Hindlimb muscle (tissue), 1 donor: ENCODE data around the gene PCDHB5. TPM values are rescaled to one million over a fixed set of nuclear protein-coding genes. Genes with fewer than 3 reads are reported as not detected.
"Not testable (repeated sequence)": the region's sequence is repeated elsewhere in the genome, so short reads cannot be mapped to it uniquely, and the experiment has no call there.

ENCODE experiments used
- DNase-seq: peaks from one replicate; pipeline ENCODE4 v3.0.0-alpha.2; 2013
- polyA plus RNA-seq: library from polyadenylated mRNA; unstranded; fragments of 120-200 nt; gene quantifications from one replicate; pipeline ENCODE4 v1.2.1, GENCODE V29; 2013; ENCODE audit not compliant: insufficient read length

PCDHB5 gene
- polyA plus RNA-seq: 3.2 TPM

GRCh38 chr5:141135030-141135717 is at the start of gene PCDHB5:
Gene PCDHB5, plus strand, starts transcription at chr5:141135206. Its CDS starts 229 bp downstream, at chr5:141135435.
- no peak for DNase-seq

DNA sequence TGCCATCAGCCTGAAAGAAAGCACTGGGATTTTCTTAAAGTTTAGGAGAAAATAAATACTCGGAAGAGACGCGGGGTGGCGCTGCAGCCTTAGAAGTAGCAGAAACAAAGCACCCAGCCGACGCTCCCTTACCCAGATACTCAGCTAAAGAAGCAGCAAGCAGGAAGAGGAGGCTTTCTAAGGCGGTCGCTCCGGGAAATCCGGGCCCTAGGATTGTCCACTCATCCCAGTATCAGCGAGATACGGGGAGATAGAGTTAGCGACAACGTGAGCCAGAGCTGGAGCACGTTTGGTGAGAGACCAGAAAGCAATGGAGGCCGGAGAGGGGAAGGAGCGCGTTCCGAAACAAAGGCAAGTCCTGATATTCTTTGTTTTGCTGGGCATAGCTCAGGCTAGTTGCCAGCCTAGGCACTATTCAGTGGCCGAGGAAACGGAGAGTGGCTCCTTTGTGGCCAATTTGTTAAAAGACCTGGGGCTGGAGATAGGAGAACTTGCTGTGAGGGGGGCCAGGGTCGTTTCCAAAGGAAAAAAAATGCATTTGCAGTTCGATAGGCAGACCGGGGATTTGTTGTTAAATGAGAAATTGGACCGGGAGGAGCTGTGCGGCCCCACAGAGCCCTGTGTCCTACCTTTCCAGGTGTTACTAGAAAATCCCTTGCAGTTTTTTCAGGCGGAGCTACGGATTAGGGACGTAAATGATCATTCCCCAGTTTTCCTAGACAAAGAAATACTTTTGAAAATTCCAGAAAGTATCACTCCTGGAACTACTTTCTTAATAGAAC is 40.3 kb upstream of the PCDHB5 start, which contains the start of gene PCDHB2:
Gene PCDHB2 (plus strand): TSS at position 135 of the 782 bp plus-strand sequence. CDS start 176 bp downstream, at position 311.
- no peak for DNase-seq

DNA sequence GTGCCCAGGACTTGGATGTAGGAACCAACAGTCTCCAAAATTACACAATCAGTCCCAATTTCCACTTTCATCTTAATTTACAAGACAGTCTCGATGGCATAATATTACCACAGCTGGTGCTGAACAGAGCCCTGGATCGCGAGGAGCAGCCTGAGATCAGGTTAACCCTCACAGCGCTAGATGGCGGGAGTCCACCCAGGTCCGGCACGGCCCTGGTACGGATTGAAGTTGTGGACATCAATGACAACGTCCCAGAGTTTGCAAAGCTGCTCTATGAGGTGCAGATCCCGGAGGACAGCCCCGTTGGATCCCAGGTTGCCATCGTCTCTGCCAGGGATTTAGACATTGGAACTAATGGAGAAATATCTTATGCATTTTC is 39.8 kb upstream of the PCDHB5 start:
- no peak for DNase-seq

- DNase-seq: not testable (repeated sequence)
Measured at GRCh38 chr5:141096181-141096580, 38.8 kb upstream of the PCDHB5 start.

- not testable (repeated sequence) for DNase-seq
Measured at GRCh38 chr5:141096586-141096985, 38.4 kb upstream of the PCDHB5 start.

GRCh38 chr5:141100243-141100805 is 34.7 kb upstream of the PCDHB5 start, which contains the start of gene PCDHB3:
Gene PCDHB3, plus strand, starts transcription at chr5:141100473. Its CDS starts 177 bp downstream, at chr5:141100650.
- no peak for DNase-seq

DNA sequence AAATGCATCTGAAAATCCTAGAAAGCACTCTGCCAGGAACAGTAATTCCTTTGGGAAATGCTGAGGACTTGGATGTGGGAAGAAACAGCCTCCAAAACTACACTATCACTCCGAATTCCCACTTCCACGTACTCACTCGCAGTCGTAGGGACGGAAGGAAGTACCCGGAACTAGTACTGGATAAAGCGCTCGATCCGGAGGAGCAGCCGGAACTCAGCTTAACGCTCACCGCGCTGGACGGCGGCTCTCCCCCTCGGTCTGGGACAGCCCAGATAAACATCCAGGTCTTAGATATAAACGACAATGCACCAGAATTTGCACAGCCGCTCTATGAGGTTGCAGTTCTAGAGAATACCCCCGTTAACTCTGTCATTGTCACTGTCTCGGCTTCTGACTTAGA is 33.9 kb upstream of the PCDHB5 start:
- no peak for DNase-seq

GRCh38 chr5:141102070-141102469 is 32.9 kb upstream of the PCDHB5 start:
- not testable (repeated sequence) for DNase-seq

DNA sequence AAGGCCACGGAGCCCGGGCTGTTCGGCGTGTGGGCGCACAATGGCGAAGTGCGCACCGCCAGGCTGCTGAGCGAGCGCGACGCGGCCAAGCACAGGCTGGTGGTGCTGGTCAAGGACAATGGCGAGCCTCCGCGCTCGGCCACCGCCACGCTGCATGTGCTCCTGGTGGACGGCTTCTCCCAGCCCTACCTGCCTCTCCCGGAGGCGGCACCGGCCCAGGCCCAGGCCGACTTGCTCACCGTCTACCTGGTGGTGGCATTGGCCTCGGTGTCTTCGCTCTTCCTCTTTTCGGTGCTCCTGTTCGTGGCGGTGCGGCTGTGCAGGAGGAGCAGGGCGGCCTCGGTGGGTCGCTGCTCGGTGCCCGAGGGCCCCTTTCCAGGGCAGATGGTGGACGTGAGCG is 32.5 kb upstream of the PCDHB5 start:
- DNase-seq: not testable (repeated sequence)

- no peak for DNase-seq
Measured at GRCh38 chr5:141105350-141105749, 29.7 kb upstream of the PCDHB5 start.

DNA sequence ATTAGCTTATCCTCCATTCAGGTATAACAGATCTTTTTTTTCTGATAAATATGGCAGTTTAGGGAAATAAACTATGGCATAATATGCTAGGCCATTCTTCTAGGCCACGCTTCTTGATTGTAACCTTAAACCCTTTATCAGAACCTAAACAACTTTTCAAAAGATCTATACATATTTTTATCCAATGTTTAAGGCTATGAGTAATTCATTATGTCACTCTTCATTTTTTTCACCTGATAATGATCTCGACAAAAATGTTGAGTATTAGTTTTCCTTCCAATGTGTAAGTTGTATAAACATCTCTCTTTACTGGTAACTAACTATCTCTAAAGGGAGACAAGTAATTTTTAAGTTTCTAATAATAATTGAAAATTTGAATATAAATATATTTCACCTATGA is 15.8 kb upstream of the PCDHB5 start:
- DNase-seq: no peak

DNA sequence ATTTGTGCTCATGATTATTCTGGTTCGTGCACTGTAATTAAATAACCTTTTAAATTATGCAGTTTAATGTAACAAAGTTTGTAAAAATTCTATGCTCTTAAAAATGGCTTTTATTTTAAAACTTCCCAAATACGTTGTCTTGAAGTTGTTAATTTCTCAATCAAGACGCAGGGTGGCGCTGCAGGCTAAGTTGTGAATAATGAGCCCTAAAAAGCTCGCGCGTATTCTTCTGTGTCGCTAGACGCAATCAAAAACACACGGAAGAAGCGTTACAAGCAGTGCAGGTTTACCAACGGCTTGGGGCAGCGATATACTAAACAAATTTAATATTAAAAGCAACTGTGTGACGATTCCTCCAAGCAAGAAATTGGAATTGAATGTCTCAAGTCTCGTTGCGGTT is 13.4 kb upstream of the PCDHB5 start, which contains the start of gene PCDHB4:
Gene PCDHB4 (plus strand): TSS at position 256 of the 400 bp plus-strand sequence. CDS start 181 bp downstream, outside the sequence.
- no peak for DNase-seq

DNA sequence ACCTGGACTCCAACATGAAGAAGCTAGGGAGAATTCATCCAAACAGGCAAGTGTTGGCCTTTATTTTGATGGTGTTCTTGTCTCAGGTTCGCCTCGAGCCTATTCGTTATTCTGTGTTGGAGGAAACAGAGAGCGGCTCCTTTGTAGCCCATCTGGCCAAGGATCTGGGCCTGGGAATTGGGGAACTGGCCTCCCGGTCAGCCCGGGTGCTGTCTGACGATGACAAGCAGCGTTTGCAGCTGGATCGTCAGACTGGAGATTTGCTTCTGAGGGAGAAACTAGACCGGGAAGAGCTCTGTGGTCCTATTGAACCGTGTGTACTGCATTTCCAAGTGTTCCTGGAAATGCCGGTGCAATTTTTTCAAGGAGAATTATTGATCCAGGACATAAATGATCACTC is 13.0 kb upstream of the PCDHB5 start:
- DNase-seq: no peak

DNA sequence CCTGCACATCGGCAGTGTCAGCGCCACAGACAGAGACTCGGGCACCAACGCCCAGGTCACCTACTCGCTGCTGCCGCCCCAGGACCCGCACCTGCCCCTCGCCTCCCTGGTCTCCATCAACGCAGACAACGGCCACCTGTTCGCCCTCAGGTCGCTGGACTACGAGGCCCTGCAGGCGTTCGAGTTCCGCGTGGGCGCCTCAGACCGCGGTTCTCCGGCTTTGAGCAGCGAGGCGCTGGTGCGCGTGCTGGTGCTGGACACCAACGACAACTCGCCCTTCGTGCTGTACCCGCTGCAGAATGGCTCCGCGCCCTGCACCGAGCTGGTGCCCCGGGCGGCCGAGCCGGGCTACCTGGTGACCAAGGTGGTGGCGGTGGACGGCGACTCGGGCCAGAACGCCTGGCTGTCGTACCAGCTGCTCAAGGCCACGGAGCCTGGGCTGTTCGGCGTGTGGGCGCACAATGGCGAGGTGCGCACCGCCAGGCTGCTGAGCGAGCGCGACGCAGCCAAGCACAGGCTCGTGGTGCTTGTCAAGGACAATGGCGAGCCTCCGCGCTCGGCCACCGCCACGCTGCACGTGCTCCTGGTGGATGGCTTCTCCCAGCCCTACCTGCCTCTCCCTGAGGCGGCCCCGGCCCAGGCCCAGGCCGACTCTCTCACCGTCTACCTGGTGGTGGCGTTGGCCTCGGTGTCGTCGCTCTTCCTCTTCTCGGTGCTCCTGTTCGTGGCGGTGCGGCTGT is 11.4 kb upstream of the PCDHB5 start:
- DNase-seq: not testable (repeated sequence)

DNA sequence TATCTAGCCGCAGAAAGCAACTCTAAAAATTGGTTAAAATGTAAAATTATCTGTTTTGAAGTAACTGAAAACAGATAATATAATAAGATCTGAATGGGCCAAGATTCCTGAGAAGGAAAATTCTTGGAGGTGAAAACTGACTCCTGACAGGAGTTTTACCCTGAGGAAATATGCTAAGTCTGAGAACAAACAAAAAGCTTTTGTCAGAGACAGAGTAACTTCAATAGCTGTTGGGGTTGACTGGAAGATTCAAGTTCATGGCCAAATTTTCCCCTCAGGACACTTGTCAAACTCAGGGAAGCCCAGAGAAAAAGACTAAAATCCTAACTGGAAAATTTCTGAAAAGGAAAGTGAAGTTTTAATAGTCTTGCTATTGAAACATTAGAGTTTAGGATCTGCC is 7.7 kb upstream of the PCDHB5 start:
- DNase-seq: no peak

DNA sequence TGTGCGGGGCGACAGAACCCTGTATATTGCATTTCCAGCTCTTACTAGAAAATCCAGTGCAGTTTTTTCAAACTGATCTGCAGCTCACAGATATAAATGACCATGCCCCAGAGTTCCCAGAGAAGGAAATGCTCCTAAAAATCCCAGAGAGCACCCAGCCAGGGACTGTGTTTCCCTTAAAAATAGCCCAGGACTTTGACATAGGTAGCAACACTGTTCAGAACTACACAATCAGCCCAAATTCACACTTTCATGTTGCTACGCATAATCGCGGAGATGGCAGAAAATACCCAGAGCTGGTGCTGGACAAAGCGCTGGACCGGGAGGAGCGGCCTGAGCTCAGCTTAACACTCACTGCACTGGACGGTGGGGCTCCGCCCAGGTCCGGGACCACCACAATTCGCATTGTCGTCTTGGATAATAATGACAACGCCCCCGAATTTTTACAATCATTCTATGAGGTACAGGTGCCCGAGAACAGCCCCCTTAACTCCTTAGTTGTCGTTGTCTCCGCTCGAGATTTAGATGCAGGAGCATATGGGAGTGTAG is 786 bp downstream of the PCDHB5 start:
- no peak for DNase-seq

DNA sequence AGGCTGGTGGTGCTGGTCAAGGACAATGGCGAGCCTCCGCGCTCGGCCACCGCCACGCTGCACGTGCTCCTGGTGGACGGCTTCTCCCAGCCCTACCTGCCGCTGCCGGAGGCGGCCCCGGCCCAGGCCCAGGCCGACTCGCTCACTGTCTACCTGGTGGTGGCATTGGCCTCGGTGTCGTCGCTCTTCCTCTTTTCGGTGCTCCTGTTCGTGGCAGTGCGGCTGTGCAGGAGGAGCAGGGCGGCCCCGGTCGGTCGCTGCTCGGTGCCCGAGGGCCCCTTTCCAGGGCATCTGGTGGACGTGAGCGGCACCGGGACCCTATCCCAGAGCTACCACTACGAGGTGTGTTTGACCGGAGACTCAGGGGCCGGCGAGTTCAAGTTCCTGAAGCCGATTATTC is 2.3 kb downstream of the PCDHB5 start:
- DNase-seq: not testable (repeated sequence)

DNA sequence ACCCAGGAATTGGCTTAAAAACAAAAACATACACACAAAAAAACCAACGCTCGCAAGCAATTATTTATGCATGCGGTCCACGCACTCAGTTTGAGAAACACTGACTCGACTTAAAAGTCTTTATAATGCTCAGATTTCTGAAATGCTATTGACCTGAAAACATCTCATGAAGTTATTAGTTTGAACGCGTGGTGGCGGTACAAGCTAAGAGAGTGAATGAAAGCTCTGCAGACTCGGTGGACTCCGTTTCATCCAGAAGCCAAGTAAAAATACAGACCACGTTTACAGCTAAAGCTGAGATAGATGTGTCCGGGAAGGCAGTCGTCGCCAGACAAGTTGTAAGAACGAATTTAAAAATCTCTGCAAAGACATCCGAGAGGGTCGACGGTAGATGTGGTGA is 14.8 kb downstream of the PCDHB5 start, which contains the start of gene PCDHB6:
Gene PCDHB6 (plus strand): TSS at position 246 of the 400 bp plus-strand sequence. CDS start 201 bp downstream, outside the sequence.
- no peak for DNase-seq

DNA sequence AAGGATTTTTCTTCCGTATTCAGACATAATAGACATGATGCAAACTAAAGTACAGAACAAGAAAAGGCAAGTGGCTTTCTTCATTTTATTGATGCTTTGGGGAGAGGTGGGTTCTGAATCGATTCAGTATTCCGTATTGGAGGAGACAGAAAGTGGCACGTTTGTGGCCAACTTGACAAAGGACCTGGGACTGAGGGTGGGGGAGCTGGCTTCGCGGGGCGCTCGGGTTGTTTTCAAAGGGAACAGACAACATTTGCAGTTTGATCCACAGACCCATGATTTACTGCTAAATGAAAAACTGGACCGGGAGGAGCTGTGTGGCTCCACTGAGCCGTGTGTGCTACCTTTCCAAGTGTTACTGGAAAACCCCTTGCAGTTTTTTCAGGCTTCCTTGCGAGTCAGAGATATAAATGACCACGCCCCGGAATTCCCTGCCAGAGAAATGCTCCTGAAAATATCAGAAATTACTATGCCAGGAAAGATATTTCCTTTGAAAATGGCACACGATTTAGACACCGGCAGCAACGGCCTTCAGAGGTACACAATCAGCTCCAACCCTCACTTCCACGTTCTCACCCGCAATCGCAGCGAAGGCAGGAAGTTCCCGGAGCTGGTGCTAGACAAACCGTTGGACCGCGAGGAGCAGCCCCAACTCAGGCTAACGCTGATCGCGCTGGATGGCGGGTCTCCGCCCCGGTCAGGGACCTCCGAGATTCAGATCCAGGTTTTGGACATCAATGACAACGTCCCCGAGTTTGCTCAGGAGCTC is 15.4 kb downstream of the PCDHB5 start:
- no peak for DNase-seq

GRCh38 chr5:141150993-141151325 is 16.0 kb downstream of the PCDHB5 start:
- no peak for DNase-seq

GRCh38 chr5:141151632-141152031 is 16.6 kb downstream of the PCDHB5 start:
- not testable (repeated sequence) for DNase-seq
